NCI-H526 (cell line): ENCODE measurements around the gene PDLIM4.

Source experiments
- DNase-seq, 2 experiments: peaks; one replicate each; lab custom pipeline; 2025; lab: John Stamatoyannopoulos, UW

The PDLIM4 gene

GRCh38 chr5:132227485-132228240, 29.8 kb upstream of the PDLIM4 start, which contains the start of gene P4HA2:
Gene P4HA2, minus strand, starts transcription at chr5:132227853. Its CDS starts 9,227 bp downstream, at chr5:132218626.
- DNase-seq, result peak in 1 of 2 experiments; percentile 68

- no peak for DNase-seq
Measured at GRCh38 chr5:132228241-132229035, 29.1 kb upstream of the PDLIM4 start.

- no peak for DNase-seq
Measured at GRCh38 chr5:132229236-132229635, 28.3 kb upstream of the PDLIM4 start.

GRCh38 chr5:132230871-132231270, 26.6 kb upstream of the PDLIM4 start:
- no peak for DNase-seq

GRCh38 chr5:132232465-132232864, 25.0 kb upstream of the PDLIM4 start:
- DNase-seq, result no peak

GRCh38 chr5:132233081-132233480, 24.4 kb upstream of the PDLIM4 start:
- no peak for DNase-seq

GRCh38 chr5:132233811-132234683, 23.4 kb upstream of the PDLIM4 start:
- DNase-seq, result no peak

- DNase-seq, result no peak
Measured at GRCh38 chr5:132234684-132235062, 22.8 kb upstream of the PDLIM4 start.

GRCh38 chr5:132235340-132235739, 22.2 kb upstream of the PDLIM4 start:
- DNase-seq, result no peak

- DNase-seq, result no peak
Measured at GRCh38 chr5:132237141-132237540, 20.4 kb upstream of the PDLIM4 start.

- DNase-seq, result no peak
Measured at GRCh38 chr5:132237670-132238069, 19.8 kb upstream of the PDLIM4 start.

- DNase-seq, result peak in 1 of 2 experiments; percentile 42
Measured at GRCh38 chr5:132238169-132238744, 19.2 kb upstream of the PDLIM4 start.

GRCh38 chr5:132238901-132239500, 18.5 kb upstream of the PDLIM4 start:
- DNase-seq, result no peak

- DNase-seq, result no peak
Measured at GRCh38 chr5:132239776-132240175, 17.7 kb upstream of the PDLIM4 start.

- no peak for DNase-seq
Measured at GRCh38 chr5:132243366-132243977, 14.0 kb upstream of the PDLIM4 start.

GRCh38 chr5:132245593-132245992, 11.9 kb upstream of the PDLIM4 start:
- DNase-seq, result no peak

- no peak for DNase-seq
Measured at GRCh38 chr5:132246806-132247205, 10.7 kb upstream of the PDLIM4 start.

- no peak for DNase-seq
Measured at GRCh38 chr5:132250547-132250946, 6.9 kb upstream of the PDLIM4 start.

GRCh38 chr5:132251220-132251725, 6.2 kb upstream of the PDLIM4 start:
- no peak for DNase-seq

- DNase-seq, result no peak
Measured at GRCh38 chr5:132253008-132253441, 4.5 kb upstream of the PDLIM4 start.
